Measurements from ENCODE around the gene CELA2B. TPM values are rescaled to one million over a fixed set of nuclear protein-coding genes. Genes with fewer than 3 reads are reported as not detected.
"Not testable (repeated sequence)": the region's sequence is repeated elsewhere in the genome, so short reads cannot be mapped to it uniquely, and the experiment has no call there.

The CELA2B gene
- total RNA-seq, 1 donor from 2014 or later = not detected

- H3K4me1 Mint-ChIP-seq = no peaks in the 10 kb centered on the region
- no peaks in the 10 kb centered on the region for H3K27me3 Mint-ChIP-seq (ENCODE audit: low read depth)
- no peaks in the 10 kb centered on the region for H3K9me3 Mint-ChIP-seq
- H3K27ac Mint-ChIP-seq (ENCODE audit: unreplicated experiment) = no peak overlapping the region
- no peak for DNase-seq (ENCODE audit: low read depth, low spot score)
- peaks cover 11% of the 10 kb centered on the region for H3K36me3 Mint-ChIP-seq (ENCODE audit: low read depth)
- H3K4me3 Mint-ChIP-seq = no peak overlapping the region
- no peak for TF ChIP-seq CTCF (conservative IDR thresholded peaks at IDR 0.05)
Measured at GRCh38 chr1:15488371-15488770, 12.5 kb downstream of the CELA2B start.

- Mint-ChIP-seq H3K4me1 (no peaks in the 10 kb centered on the region), H3K27me3 (ENCODE audit: low read depth) (no peaks in the 10 kb centered on the region), H3K36me3 (ENCODE audit: low read depth) (peaks cover 11% of the 10 kb centered on the region), H3K9me3 (no peaks in the 10 kb centered on the region), H3K27ac (ENCODE audit: unreplicated experiment) (no peak overlapping the region), H3K4me3 (no peak overlapping the region)
- no peak for DNase-seq (ENCODE audit: low read depth, low spot score)
- no peak for TF ChIP-seq CTCF (conservative IDR thresholded peaks at IDR 0.05)
Measured at GRCh38 chr1:15489052-15489736, 13.3 kb downstream of the CELA2B start.

- H3K36me3 Mint-ChIP-seq (ENCODE audit: low read depth) = not testable (repeated sequence)
Measured at GRCh38 chr1:15491010-15491409, 15.1 kb downstream of the CELA2B start.

GRCh38 chr1:15492596-15492995 is 16.7 kb downstream of the CELA2B start:
- peaks cover 8% of the 10 kb centered on the region for H3K36me3 Mint-ChIP-seq (ENCODE audit: low read depth)
- no peaks in the 10 kb centered on the region for H3K27me3 Mint-ChIP-seq (ENCODE audit: low read depth)

More at GRCh38 chr1:15491010-15491409, 15.1 kb downstream of the CELA2B start:
- not testable (repeated sequence) for H3K9me3 Mint-ChIP-seq; H3K4me3 Mint-ChIP-seq; H3K27me3 Mint-ChIP-seq (ENCODE audit: low read depth); H3K4me1 Mint-ChIP-seq; H3K27ac Mint-ChIP-seq (ENCODE audit: unreplicated experiment); DNase-seq (ENCODE audit: low read depth, low spot score)

GRCh38 chr1:15493869-15494390 is 18.0 kb downstream of the CELA2B start:
- no peak overlapping the region for H3K4me3 Mint-ChIP-seq
- no peaks in the 10 kb centered on the region for H3K4me1 Mint-ChIP-seq
- no peak for DNase-seq (ENCODE audit: low read depth, low spot score)
- H3K9me3 Mint-ChIP-seq = no peaks in the 10 kb centered on the region
- H3K27ac Mint-ChIP-seq (ENCODE audit: unreplicated experiment) = no peak overlapping the region
- TF ChIP-seq CTCF (conservative IDR thresholded peaks at IDR 0.05) = no peak
- no peaks in the 10 kb centered on the region for H3K27me3 Mint-ChIP-seq (ENCODE audit: low read depth)
- peaks cover 8% of the 10 kb centered on the region for H3K36me3 Mint-ChIP-seq (ENCODE audit: low read depth)

More at GRCh38 chr1:15492596-15492995, 16.7 kb downstream of the CELA2B start:
- TF ChIP-seq CTCF (conservative IDR thresholded peaks at IDR 0.05) = no peak
- H3K4me1 Mint-ChIP-seq = no peaks in the 10 kb centered on the region
- no peaks in the 10 kb centered on the region for H3K9me3 Mint-ChIP-seq
- no peak overlapping the region for H3K4me3 Mint-ChIP-seq
- no peak overlapping the region for H3K27ac Mint-ChIP-seq (ENCODE audit: unreplicated experiment)
- no peak for DNase-seq (ENCODE audit: low read depth, low spot score)
